GM12891 (cell line): ENCODE data around the gene SDC1.

Experiments used
- PAX5 ChIP-seq: IDR thresholded peaks from 2 replicates; pipeline ENCODE4 v1.6.1; 2011; ENCODE audit warnings: low read length, moderate library complexity, mild to moderate bottlenecking; ENCODE audit not compliant: insufficient read depth, severe bottlenecking
- POLR2A ChIP-seq: IDR thresholded peaks from 2 replicates; pipeline ENCODE4 v1.6.1; 2011; ENCODE audit warnings: low read depth, low read length, control low read depth
- POLR2AphosphoS5 ChIP-seq: IDR thresholded peaks from 2 replicates; pipeline ENCODE4 v1.6.1; 2011; ENCODE audit warnings: low read depth, low read length, control low read depth
- SPI1 ChIP-seq: IDR thresholded peaks from 2 replicates; pipeline ENCODE4 v1.6.1; 2011; ENCODE audit warnings: low read depth, low read length, control low read depth
- TAF1 ChIP-seq: IDR thresholded peaks from 2 replicates; pipeline ENCODE4 v1.6.1; 2011; ENCODE audit warnings: low read depth, low read length, control low read depth

DNA sequence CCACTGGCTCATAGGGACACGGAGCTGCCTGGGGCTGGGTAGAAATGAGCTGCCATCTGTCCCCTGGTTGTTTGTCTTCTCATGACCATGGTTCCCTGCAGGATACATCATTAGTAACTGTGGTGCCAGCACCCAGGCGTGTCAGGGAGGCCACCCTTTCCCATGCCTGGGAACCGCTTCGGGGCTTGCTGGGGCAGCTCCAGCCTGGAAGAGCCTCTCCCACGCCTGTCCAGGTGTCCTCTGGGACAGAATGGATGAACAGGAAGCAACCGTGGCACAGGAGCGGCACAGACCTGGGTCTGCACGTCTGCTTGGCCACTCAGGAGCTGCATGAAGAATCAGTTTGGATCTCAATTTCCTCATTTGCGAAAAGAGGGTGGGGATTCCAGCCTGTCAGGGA lies 34.8 kb downstream of the SDC1 start:
- TF ChIP-seq POLR2AphosphoS5 (no peak), SPI1 (no peak), POLR2A (no peak), PAX5 (no peak), TAF1 (no peak)
